ENCODE measurements around the gene PCDHGA1.

GRCh38 chr5:141349917-141350619 lies 19.8 kb downstream of the PCDHGA1 start, which contains the start of gene PCDHGB1:
- TF ChIP-seq CTCF (IDR thresholded peaks at IDR 0.05; ENCODE audit: low read depth, low read length, missing input control) (no peak), ZBTB33 (IDR thresholded peaks at IDR 0.05) (no peak), MAX (IDR thresholded peaks at IDR 0.05) (no peak), REST (IDR thresholded peaks at IDR 0.05) (no peak), FOXA1 (IDR thresholded peaks at IDR 0.05) (no peak), RXRA (IDR thresholded peaks at IDR 0.05) (no peak), TAF1 (conservative IDR thresholded peaks at IDR 0.05) (no peak), SP1 (IDR thresholded peaks at IDR 0.05) (no peak), RAD21 (IDR thresholded peaks at IDR 0.05) (no peak)
- TF ChIP-seq, protein P1, sequence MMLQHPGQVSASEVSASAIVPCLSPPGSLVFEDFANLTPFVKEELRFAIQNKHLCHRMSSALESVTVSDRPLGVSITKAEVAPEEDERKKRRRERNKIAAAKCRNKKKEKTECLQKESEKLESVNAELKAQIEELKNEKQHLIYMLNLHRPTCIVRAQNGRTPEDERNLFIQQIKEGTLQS (IDR thresholded peaks at IDR 0.05): no peak

Measured in liver (tissue), 3 donors.